PFSK-1 (cell line): ENCODE results near the gene NSMCE1.

Source experiments
- FOXP2 ChIP-seq: optimal IDR thresholded peaks from 2 replicates; pipeline ENCODE3; 2011; ENCODE audit warnings: borderline replicate concordance, control low read depth, inconsistent platforms; ENCODE audit not compliant: insufficient read depth; ENCODE audit errors: extremely low read length, extremely low read depth
- POLR2AphosphoS5 ChIP-seq: IDR thresholded peaks from 2 replicates; pipeline ENCODE4 v1.6.1; 2012; ENCODE audit warnings: low read depth, mild to moderate bottlenecking, control low read depth, low read length, moderate library complexity
- REST ChIP-seq, 2 experiments: IDR thresholded peaks; 2 replicates each; pipeline versions ENCODE4 v1.6.1 to v1.8.0; 2011 to 2012; ENCODE audit warnings: low read depth in 2 of 2, low read length in 2 of 2, control low read depth in 1 of 2, inconsistent platforms in 1 of 2, mild to moderate bottlenecking in 1 of 2, moderate library complexity in 1 of 2; ENCODE audit not compliant: insufficient read depth in 1 of 2
- SIN3A ChIP-seq: IDR thresholded peaks from 2 replicates; pipeline ENCODE4 v1.6.1; 2012; ENCODE audit warnings: mild to moderate bottlenecking, low read length, moderate library complexity, borderline replicate concordance; ENCODE audit not compliant: insufficient read depth
- TAF1 ChIP-seq: IDR thresholded peaks from 2 replicates; pipeline ENCODE4 v1.6.1; 2012; ENCODE audit warnings: low read length, control low read depth, borderline replicate concordance; ENCODE audit not compliant: insufficient read depth

The NSMCE1 gene

DNA sequence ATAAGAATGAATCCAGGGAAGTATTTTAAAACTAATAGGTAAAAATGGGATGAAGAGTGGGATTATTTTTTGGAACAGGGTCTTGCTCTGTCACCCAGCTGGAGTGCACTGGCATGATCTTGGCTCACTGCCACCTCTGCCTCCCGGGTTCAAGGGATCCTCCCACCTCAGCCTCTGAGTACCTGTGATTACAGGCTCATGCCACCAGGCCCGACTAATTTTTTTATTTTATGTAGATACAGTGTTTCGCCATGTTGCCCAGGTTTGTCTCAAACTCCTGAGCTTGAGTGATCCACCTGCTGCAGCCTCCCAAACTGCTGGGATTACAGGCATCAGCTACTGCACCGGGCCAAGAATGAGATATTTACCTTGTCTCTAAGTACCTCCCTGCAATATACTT is 22.1 kb downstream of the NSMCE1 start:
- TF ChIP-seq POLR2AphosphoS5 (no peak), REST (IDR thresholded peaks at IDR 0.05; ENCODE audit: insufficient read depth in 1 of 2, low read depth in 2 of 2, low read length in 2 of 2) (no peak), TAF1 (no peak), FOXP2 (no peak), SIN3A (no peak)

GRCh38 chr16:27245276-27246172 is 23.0 kb downstream of the NSMCE1 start:
- TF ChIP-seq POLR2AphosphoS5 (no peak), FOXP2 (no peak), SIN3A (peak; percentile 65; the same call in 1 of the 2 replicates), TAF1 (no peak), REST (IDR thresholded peaks at IDR 0.05; ENCODE audit: insufficient read depth in 1 of 2, low read depth in 2 of 2, low read length in 2 of 2) (no peak)

DNA sequence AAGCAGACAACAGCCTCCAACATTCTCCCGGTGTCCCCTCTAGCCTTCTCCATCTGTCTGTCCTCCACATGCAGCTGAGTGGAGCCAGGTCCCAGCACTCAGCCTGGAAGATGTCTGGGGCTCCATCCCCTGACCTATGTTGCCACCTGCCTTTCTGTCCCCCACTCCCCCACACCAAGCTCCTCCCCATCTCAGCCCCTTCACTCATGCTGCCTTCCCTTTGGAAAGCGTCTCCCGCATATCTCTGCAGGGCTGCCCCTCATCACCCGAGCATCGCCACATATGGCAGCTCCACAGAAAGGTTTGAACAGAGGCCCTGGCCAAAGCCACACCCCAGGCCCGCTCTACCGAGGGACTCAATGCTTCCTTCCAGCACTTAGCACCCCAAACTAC is 24.2 kb downstream of the NSMCE1 start:
- no peak for TF ChIP-seq POLR2AphosphoS5
- no peak for TF ChIP-seq SIN3A
- TF ChIP-seq FOXP2 = no peak

GRCh38 chr16:27243725-27244362 is 24.7 kb downstream of the NSMCE1 start:
- TF ChIP-seq SIN3A (no peak), FOXP2 (no peak), REST (IDR thresholded peaks at IDR 0.05; ENCODE audit: insufficient read depth in 1 of 2, low read depth in 2 of 2, low read length in 2 of 2) (no peak), TAF1 (no peak), POLR2AphosphoS5 (no peak)

- TF ChIP-seq FOXP2 (peak; percentile 58), TAF1 (no peak)
Observed at GRCh38 chr16:27242868-27243590, 25.5 kb downstream of the NSMCE1 start.
